ENCODE measurements around the gene HSFY2. TPM values are rescaled to one million over a fixed set of nuclear protein-coding genes. Genes with fewer than 3 reads are reported as not detected.

Gene HSFY2
- total RNA-seq, 2 experiments from 2014 or later, result not detected

Small RNA genes within 50 kb of the gene (small RNA-seq; reads per million reads assigned to genes)
- not detected for gene GPM6BP2

Other genes starting within 250 kb of the HSFY2 start
- gene HSFY1, start 227.0 kb downstream of the HSFY2 start, total RNA-seq (2014; rRNA removed; shearing (Covaris generic)), result 0.10 TPM in 1 of 2 replicates, not detected in the other
- not detected in 2 replicates for gene HSFY1, start 227.0 kb downstream of the HSFY2 start, total RNA-seq (2022)